HG03159 (cell line): ENCODE data around the gene OGFOD3.

ENCODE experiments used
- ATAC-seq: cut with Tn5 transposase; IDR thresholded peaks from one replicate; pipeline ENCODE4 v1.9.1; 2021; ENCODE audit warnings: mild to moderate bottlenecking, moderate library complexity; ENCODE audit not compliant: unreplicated experiment

OGFOD3 gene

DNA sequence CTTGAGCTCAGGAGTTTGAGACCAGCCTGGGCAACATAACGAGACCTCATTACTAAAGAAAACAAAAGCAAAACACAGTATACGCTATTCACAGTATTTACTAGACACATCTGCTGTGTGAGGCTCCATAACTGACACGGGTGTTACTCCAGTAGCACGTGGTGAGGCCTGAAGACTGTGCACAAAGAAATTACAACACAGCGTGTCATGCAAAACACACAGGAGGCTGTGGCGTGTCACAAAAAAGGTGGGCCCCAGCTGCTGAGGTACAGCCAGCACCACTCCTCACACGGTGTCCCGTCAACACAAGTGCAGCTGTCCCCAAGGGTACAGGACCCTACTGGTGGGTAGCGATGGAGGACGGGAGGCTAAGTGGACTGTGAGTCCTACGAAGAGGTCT, 29.5 kb upstream of the OGFOD3 start:
- ATAC-seq: no peak

DNA sequence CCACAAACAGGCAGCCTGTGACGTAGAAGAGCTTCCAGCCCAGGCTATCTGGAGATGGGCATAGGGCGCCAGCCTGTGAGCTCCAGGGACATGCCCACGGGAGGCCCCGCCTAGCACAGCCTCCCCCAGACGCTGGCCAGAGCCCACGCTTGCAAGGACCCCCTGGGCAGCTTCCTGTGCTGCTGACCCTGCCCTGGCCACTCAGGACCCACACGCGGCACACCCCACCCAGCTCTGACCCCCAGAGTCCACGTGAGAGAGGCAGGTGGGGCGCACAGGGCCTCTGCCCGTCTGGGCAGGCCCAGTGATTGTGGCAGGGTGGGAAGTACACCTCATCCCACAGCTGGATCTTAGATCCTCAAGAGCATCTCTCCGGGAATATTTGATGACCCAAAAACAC, 28.3 kb upstream of the OGFOD3 start:
- ATAC-seq: no peak

DNA sequence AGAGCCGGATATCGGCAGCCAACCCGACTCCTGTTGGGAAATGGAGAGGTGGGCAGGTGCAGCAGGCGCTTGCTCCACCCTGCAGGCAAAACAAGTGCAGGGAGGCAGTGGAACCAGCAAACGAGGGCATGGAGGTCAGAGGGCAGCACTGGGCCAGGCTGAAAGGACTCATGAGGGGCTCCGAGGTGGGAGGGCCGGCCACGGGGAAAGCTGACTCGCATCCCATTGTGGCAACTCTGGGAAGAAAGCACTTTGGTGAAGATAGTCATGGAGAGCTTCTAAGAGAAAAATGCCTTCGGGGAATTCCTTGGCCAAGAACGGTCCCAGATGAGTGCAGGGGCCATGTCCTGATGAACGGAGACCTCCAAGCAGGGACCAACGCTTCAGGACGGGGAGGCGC, 27.7 kb upstream of the OGFOD3 start:
- no peak for ATAC-seq

DNA sequence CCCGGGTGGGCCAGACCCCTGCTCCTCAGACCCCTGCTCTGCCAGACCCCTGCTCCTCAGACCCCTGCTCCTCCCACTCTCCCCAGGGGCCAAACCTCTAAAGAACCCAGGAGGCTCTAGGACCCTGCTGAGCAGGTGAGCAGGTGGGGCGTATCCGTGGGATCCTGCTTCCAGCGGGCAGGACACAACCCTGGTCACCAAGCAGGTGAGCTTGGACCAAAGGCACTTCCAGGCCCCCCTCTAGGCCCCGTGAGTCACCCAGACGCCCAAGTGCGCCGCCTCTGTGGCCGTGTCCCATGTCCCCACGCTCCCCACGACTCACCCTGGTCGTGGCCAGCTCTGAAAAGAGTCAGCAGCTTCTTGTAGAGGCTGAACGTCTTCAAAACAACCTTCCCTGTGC, 27.2 kb upstream of the OGFOD3 start:
- no peak for ATAC-seq

GRCh38 chr17:82444941-82445521, 26.6 kb upstream of the OGFOD3 start:
- no peak for ATAC-seq

DNA sequence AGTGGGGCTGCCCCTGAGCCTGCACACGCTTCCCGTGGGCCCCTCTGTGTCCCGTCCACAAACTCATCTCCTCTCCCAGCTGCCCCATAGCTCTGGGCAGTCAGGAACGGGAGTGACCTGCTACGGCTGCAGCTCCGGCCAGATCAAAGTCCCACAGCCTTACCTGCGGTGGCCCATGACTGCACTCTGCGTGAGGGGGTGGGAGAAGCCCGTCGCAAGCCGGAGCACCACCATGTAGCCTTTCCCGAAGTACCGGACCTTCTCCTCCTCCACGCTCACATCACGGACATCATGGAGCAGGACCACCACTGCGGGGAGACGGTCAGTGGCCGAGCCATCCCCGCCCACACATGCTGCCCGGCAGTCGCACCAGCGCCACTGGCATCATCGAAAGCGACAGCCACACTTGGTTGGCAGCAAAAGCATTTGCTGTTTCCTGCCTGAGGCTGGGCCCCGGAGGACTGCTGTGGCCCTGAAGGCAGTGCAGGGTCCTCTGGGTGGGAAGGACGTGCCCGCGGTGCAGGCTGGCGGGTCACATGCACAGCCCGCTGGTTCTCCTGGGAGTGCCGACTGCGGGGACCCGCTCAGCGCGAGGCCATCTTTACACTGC, 26.0 kb upstream of the OGFOD3 start:
- no peak for ATAC-seq

DNA sequence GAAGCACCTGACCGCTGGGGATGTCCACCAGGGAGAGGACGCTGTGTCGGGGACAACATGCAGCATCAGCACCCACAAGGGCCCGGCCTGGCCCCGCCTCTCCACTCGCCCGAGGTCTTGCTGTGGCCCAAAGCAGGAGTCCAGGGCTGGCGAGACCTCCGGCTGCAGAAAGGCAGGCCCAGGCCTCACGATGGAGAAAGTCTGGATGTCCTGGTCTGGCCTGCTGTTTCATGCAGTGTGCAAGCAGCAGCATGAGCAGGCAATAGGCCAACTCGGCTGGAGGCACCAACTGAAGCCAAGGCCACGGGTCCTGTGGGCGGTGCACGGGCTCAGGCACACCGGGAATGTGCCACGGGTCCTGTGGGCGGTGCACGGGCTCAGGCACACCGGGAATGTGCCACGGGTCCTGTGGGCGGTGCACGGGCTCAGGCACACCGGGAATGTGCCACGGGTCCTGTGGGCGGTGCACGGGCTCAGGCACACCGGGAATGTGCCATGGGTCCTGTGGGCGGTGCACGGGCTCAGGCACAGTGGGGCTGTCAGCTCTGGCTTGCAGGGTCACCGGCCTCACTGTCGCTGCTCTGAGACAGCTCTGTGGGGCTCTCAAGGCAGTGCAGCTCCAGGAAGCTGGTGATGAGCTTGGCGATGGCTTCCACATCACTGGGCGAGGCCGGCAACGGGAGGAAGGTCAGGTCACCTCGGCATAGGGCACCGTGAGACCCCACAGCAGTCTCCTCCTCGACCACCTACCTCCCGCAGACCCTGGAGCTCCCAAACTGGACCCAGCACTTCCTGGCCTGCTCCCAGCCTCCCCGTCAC, 25.3 kb upstream of the OGFOD3 start:
- no peak for ATAC-seq

DNA sequence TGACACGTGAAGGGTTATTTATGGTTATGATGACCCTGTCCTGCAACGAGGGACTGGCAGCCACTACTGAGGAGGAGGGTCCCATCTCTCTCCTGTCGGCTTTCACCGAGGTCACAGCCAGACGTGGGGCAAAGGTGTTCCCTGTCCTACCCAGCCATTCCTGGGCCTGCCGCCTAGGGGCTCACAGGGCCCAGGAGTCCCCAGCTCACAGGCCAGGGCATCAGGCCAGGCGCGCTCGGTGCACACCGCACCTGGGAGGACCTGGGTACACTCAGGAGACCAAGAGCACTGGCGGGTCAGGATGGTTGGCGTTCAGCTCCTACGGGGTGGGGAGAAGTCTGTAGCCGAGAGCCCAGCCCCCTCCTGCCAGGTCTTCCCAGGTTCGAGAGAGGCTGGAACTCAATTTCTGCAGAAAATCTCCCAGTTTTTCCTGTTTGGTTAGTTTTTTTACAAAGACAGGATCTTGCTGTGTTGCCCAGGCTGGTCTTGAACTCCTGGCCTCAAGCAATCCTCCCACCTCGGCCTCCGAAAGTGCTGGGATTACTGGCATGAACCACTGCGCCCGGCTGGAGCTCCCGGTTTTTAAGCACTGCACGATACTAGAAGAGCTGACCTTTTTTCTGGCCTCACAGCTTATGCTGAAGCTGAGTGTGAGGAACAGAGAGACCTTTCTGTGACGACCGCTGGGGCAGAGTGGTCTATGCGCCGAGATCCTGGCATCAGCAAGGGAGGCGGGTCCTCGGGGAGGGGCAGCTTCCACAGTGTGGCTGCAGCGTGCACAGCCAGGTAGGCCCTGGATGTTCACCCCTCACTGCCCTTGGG, 24.5 kb upstream of the OGFOD3 start:
- ATAC-seq: no peak

- ATAC-seq: no peak
These were observed 23.5 kb upstream of the OGFOD3 start for GRCh38 chr17:82441691-82442487.

- ATAC-seq: no peak
These were observed 22.7 kb upstream of the OGFOD3 start for GRCh38 chr17:82440991-82441627.

- ATAC-seq: no peak
These were observed 22.1 kb upstream of the OGFOD3 start for GRCh38 chr17:82440469-82440981.

- no peak for ATAC-seq
These were observed 21.5 kb upstream of the OGFOD3 start for GRCh38 chr17:82439829-82440365.

- no peak for ATAC-seq
These were observed 20.9 kb upstream of the OGFOD3 start for GRCh38 chr17:82439194-82439828.

GRCh38 chr17:82438401-82439193, 20.2 kb upstream of the OGFOD3 start:
- ATAC-seq: no peak

DNA sequence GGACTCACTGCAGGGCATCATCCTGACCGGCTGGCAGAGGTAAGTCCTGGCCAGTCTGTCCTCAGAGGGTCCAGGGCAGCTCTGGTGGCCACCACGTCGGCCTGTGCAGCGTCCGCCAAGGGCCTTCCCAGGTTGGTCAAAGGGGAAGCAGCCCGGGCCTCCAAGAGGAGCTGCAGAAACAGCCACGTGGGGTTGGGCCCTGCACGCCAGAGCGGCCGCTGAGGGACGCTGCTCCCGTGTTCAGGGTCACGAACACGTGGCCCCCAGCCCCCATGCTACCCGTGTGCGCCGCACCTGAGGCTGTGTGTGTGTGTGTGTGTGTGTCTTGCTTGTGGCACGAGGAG, 18.9 kb upstream of the OGFOD3 start:
- no peak for ATAC-seq

DNA sequence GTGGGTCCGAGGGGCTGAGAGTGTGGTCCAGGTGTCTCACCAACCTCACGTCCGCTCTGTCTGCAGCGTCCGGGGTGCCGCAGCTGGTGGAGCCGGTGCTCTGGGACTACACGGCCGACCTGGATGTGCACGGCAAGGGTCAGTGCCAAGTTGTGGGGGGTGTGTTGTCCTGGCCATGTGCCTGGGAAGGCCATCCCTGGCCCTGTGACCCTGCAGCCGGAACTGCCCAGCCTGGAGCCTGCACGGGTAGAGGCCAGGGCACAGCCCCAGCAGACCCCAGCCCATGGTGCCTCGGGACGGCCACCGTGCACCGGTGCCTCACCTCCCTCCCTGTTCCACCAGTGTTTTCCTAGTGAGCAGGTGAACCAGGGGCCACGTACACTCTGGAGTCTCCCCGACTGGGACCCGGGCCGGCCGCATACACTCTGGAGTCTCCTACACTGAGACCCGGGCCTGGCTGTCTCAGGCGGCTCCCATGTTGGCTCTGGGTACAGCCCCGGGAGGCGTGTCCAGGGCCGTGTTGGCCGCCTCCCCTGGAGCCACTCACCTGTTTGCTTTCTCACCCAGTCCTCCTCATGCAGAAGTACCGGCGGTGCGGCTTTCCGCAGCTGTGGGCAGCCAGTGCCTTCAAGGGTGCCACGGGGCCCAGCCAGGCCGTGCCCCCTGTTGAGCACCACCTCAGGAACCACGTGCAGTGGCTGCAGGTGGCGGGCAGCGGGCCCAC, 18.4 kb upstream of the OGFOD3 start:
- no peak for ATAC-seq

GRCh38 chr17:82435601-82436583, 17.5 kb upstream of the OGFOD3 start:
- ATAC-seq: no peak
